ENCODE data around the gene KCTD19.

GRCh38 chr16:67286441-67287235 is 39.9 kb downstream of the KCTD19 start:
- no peak for TF ChIP-seq SP1 (IDR thresholded peaks at IDR 0.05)
- no peak for TF ChIP-seq SUZ12 (IDR thresholded peaks at IDR 0.05)
- no peak for TF ChIP-seq FOXA1 (IDR thresholded peaks at IDR 0.05)
- TF ChIP-seq ARNT (IDR thresholded peaks at IDR 0.05) = no peak
- no peak for TF ChIP-seq FOXM1 (IDR thresholded peaks at IDR 0.05; ENCODE audit: borderline replicate concordance)

Data from HEK293T (cell line).